CD4-positive, CD25-positive, alpha-beta regulatory T cell (primary cell): Measurements from ENCODE around the gene EBI3. TPM values are rescaled to one million over a fixed set of nuclear protein-coding genes. Genes with fewer than 3 reads are reported as not detected.
"Not testable (repeated sequence)": the region's sequence is repeated elsewhere in the genome, so short reads cannot be mapped to it uniquely, and the experiment has no call there.

Experiments used
- ATAC-seq, 2 donors: fragments of 150-1000 bp; cut with Tn5 transposase; one replicate each; pipeline ENCODE4 v1.10.0; 2021; ENCODE audit warnings: low read depth in 2 of 2, moderate number of reproducible peaks in 2 of 2, moderate library complexity in 1 of 2
- DNase-seq, 3 donors: peaks; one replicate each; pipeline versions ENCODE4 v3.0.0 to v3.0.0-alpha.2; 2012 to 2022; ENCODE audit warnings: mixed read lengths in 1 of 3
- H3K27ac ChIP-seq: one replicate; pipeline ENCODE4 v1.7.0; 2013; ENCODE audit warnings: mild to moderate bottlenecking, low read length; ENCODE audit not compliant: insufficient read depth, poor library complexity, severe bottlenecking
- H3K27me3 ChIP-seq: one replicate; pipeline ENCODE4 v1.7.0; 2013; ENCODE audit warnings: low read length; ENCODE audit not compliant: control insufficient read depth, insufficient read depth
- H3K36me3 ChIP-seq: one replicate; pipeline ENCODE4 v1.7.0; 2013; ENCODE audit warnings: mild to moderate bottlenecking, low read length, moderate library complexity; ENCODE audit not compliant: control insufficient read depth, insufficient read depth
- H3K4me1 ChIP-seq: 2 replicates; pipeline ENCODE4 v1.7.0; 2013; ENCODE audit warnings: mild to moderate bottlenecking, low read length; ENCODE audit not compliant: insufficient read depth, control insufficient read depth, poor library complexity, severe bottlenecking
- H3K4me3 ChIP-seq: one replicate; pipeline ENCODE4 v1.7.0; 2013; ENCODE audit warnings: low read depth, mild to moderate bottlenecking, low read length, moderate library complexity
- H3K9me3 ChIP-seq, 2 experiments: 1 replicate in 1 of 2; 2 replicates in 1 of 2; pipeline ENCODE4 v1.7.0; 2013; ENCODE audit warnings: low read length in 2 of 2, mild to moderate bottlenecking in 1 of 2, moderate library complexity in 1 of 2; ENCODE audit not compliant: control insufficient read depth in 2 of 2
- H3K27ac Mint-ChIP-seq, 3 donors: one replicate each; pipeline ENCODE4 v1.8.0; 2020 to 2022; ENCODE audit warnings: mild to moderate bottlenecking in 3 of 3, mixed read lengths in 3 of 3, moderate library complexity in 2 of 3
- H3K27me3 Mint-ChIP-seq: one replicate; pipeline ENCODE4 v1.8.0; 2022; ENCODE audit warnings: mild to moderate bottlenecking, mixed read lengths
- H3K36me3 Mint-ChIP-seq: one replicate; pipeline ENCODE4 v1.8.0; 2020; ENCODE audit warnings: mixed read lengths
- H3K4me1 Mint-ChIP-seq, 4 donors: one replicate each; pipeline ENCODE4 v1.8.0; 2020 to 2022; ENCODE audit warnings: mixed read lengths in 4 of 4, mild to moderate bottlenecking in 1 of 4
- H3K4me3 Mint-ChIP-seq, 4 donors: one replicate each; pipeline ENCODE4 v1.8.0; 2020 to 2022; ENCODE audit warnings: mild to moderate bottlenecking in 4 of 4, mixed read lengths in 4 of 4, moderate library complexity in 3 of 4
- H3K9me3 Mint-ChIP-seq, 7 donors: one replicate each; pipeline ENCODE4 v1.8.0; 2020 to 2022; ENCODE audit warnings: mixed read lengths in 7 of 7, mild to moderate bottlenecking in 3 of 7, moderate library complexity in 2 of 7
- polyA plus RNA-seq, 4 donors: library from polyadenylated mRNA; unstranded; fragments of 300-500 nt; fragmentation: Illumina TruSeq; gene quantifications; one replicate each; pipeline ENCODE4 v1.2.3, GENCODE V29; 2021
- total RNA-seq: library from RNA; stranded (reverse); gene quantifications from one replicate; pipeline ENCODE4 v1.2.3, GENCODE V29; 2022

The EBI3 gene
- total and polyA plus RNA-seq, 5 donors from 2014 or later, result 0.24 to 0.57 TPM; not detected in 3

GRCh38 chr19:4266253-4267000, 37.1 kb downstream of the EBI3 start:
- no peaks in the 10 kb centered on the region for H3K9me3 Mint-ChIP-seq
- no peak overlapping the region for H3K27ac Mint-ChIP-seq
- no peak overlapping the region for H3K4me3 ChIP-seq
- H3K27me3 ChIP-seq, result no peaks in the 10 kb centered on the region
- H3K36me3 Mint-ChIP-seq, result peaks cover 14% of the 10 kb centered on the region
- ATAC-seq (no peak), DNase-seq (no peak)
- no peaks in the 10 kb centered on the region for H3K27me3 Mint-ChIP-seq
- no peaks in the 10 kb centered on the region for H3K4me1 ChIP-seq
- peaks cover 0 to 16% (median 0%) of the 10 kb centered on the region in 4 donors for H3K4me1 Mint-ChIP-seq
- peaks cover 60% of the 10 kb centered on the region for H3K36me3 ChIP-seq
- H3K27ac ChIP-seq, result no peak overlapping the region
- H3K9me3 ChIP-seq, result no peaks in the 10 kb centered on the region
- no peak overlapping the region for H3K4me3 Mint-ChIP-seq

DNA sequence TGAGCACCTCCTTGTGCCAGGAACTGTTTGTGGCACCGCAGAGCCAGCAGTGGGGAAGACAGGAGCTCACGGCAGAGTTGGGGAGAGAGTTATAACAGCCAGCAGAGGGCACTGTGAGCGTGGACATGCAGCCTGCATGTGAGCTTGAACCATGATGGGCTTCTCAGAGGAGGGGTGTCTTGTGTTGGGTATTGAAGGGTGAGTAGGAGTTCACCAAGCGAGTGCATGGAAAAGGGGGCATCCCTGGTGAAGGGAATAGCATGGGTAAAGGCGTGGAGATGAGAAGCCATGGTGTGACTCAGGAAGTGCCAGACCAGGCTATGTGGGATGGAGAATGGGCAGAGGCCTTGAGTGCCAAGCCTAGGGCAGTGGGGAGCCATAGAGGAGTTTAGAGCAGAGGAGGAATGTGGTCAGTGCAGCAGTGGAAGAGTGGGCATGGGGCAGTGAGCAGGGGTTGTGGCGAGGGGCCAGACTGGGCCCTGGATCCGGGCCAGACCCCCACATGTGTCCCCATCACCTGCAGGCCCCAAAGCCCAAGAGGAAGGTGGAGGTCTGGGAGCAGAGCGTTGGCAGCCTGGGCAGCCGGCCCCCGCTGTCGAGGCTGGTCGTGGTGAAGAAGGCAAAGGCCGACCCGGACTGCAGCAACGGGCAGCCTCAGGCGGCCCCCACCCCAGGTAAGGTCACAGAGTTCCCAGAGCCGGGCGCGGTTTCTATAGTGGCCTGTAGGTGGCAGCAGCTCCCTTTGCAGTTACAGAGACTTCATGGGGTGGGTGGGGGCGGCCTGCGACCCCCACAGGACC, 38.0 kb downstream of the EBI3 start:
- Histone ChIP-seq H3K4me1 (no peaks in the 10 kb centered on the region), H3K9me3 (no peaks in the 10 kb centered on the region), H3K36me3 (peaks cover 61% of the 10 kb centered on the region), H3K4me3 (no peak overlapping the region), H3K27me3 (no peaks in the 10 kb centered on the region), H3K27ac (no peak overlapping the region)
- peaks cover 0 to 16% (median 0%) of the 10 kb centered on the region in 4 donors for H3K4me1 Mint-ChIP-seq
- H3K27me3 Mint-ChIP-seq, result no peaks in the 10 kb centered on the region
- DNase-seq (peak; percentile 43 to 79 (median 55)), ATAC-seq (peak; percentile 52 to 64)
- H3K9me3 Mint-ChIP-seq, result no peaks in the 10 kb centered on the region
- H3K4me3 Mint-ChIP-seq, result no peak overlapping the region
- H3K27ac Mint-ChIP-seq, result peak overlapping the region in 2 of 3 donors; percentile 76 to 94
- H3K36me3 Mint-ChIP-seq, result peaks cover 17% of the 10 kb centered on the region

GRCh38 chr19:4267901-4268815, 38.8 kb downstream of the EBI3 start:
- H3K27ac Mint-ChIP-seq, result no peak overlapping the region
- DNase-seq, result no peak
- no peak overlapping the region for H3K4me3 ChIP-seq
- peaks cover 17% of the 10 kb centered on the region for H3K36me3 Mint-ChIP-seq
- H3K4me3 Mint-ChIP-seq, result no peak overlapping the region
- H3K27me3 Mint-ChIP-seq, result no peaks in the 10 kb centered on the region
- ATAC-seq, result no peak
- H3K9me3 Mint-ChIP-seq, result no peaks in the 10 kb centered on the region
- H3K36me3 ChIP-seq, result peaks cover 52% of the 10 kb centered on the region
- H3K9me3 ChIP-seq, result no peaks in the 10 kb centered on the region
- no peaks in the 10 kb centered on the region for H3K27me3 ChIP-seq
- H3K27ac ChIP-seq, result no peak overlapping the region
- no peaks in the 10 kb centered on the region for H3K4me1 ChIP-seq
- peaks cover 0 to 16% (median 0%) of the 10 kb centered on the region in 4 donors for H3K4me1 Mint-ChIP-seq

DNA sequence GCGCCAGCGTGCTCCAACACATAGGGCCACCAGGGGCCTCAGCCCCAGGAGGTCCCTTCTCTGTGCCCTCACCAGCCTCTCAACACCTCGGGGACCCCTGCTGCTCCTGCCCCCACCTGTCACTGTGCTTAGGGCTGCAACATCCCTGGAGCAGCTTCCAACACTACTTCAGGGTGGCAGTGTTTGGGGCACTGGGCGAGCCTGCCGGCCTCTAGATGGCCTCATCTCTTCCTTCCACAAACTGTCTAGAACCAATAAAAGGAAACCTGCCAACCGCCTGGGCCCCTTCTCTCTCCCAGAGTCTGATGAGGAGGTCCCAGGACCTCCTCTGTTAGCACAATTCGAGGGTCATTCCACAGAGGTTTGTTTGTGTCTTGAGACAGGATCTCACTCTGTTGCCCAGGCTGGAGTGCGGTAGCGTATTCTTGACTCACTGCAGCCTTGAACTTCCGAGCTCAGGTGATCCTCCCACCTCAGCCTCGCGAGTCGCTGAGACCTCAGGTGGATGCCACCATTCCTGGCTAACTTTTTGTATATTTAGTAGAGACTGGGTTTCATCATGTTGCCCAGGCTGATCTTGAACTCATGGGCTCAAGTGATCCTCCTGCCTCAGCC, 39.6 kb downstream of the EBI3 start:
- Histone ChIP-seq H3K9me3 (no peaks in the 10 kb centered on the region), H3K36me3 (peaks cover 50% of the 10 kb centered on the region), H3K4me1 (no peaks in the 10 kb centered on the region), H3K27ac (no peak overlapping the region), H3K4me3 (no peak overlapping the region), H3K27me3 (no peaks in the 10 kb centered on the region)
- ATAC-seq (no peak), DNase-seq (no peak)
- Mint-ChIP-seq H3K9me3 (no peaks in the 10 kb centered on the region), H3K27ac (peak overlapping the region in 1 of 3 donors; percentile 9), H3K4me3 (no peak overlapping the region), H3K4me1 (peaks cover 0 to 16% (median 0%) of the 10 kb centered on the region in 4 donors), H3K27me3 (no peaks in the 10 kb centered on the region), H3K36me3 (peaks cover 17% of the 10 kb centered on the region)

- Histone ChIP-seq H3K36me3 (peaks cover 25% of the 10 kb centered on the region), H3K27ac (no peak overlapping the region), H3K9me3 (no peaks in the 10 kb centered on the region), H3K4me3 (no peak overlapping the region), H3K27me3 (no peaks in the 10 kb centered on the region), H3K4me1 (no peaks in the 10 kb centered on the region)
- DNase-seq (no peak), ATAC-seq (no peak)
- H3K27me3 Mint-ChIP-seq, result peaks cover 6% of the 10 kb centered on the region
- H3K36me3 Mint-ChIP-seq, result peaks cover 4% of the 10 kb centered on the region
- H3K4me3 Mint-ChIP-seq, result no peak overlapping the region
- peaks cover 0 to 2% (median 0%) of the 10 kb centered on the region in 4 donors for H3K4me1 Mint-ChIP-seq
- H3K27ac Mint-ChIP-seq, result no peak overlapping the region
- H3K9me3 Mint-ChIP-seq, result peaks cover 0 to 2% (median 0%) of the 10 kb centered on the region in 7 donors
Measured at GRCh38 chr19:4272894-4273293, 43.6 kb downstream of the EBI3 start.

DNA sequence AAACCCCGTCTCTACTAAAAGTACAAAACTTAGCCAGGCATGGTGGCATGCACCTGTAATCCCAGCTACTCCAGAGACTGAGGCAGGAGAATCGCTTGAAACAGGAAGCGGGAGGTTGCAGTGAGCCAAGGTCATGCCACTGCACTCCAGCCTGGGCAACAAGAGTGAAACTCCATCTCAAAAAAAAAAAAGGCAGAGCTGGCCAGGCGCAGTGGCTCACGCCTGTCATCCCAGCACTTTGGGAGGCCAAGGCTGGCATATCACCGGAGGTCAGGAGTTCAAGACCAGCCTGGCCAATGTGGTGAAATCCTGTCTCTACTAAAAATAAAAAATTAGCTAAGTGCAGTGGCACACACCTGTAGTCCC, 45.0 kb downstream of the EBI3 start:
- not testable (repeated sequence) for H3K36me3 Mint-ChIP-seq, H3K27me3 ChIP-seq, H3K27ac Mint-ChIP-seq, DNase-seq, H3K9me3 Mint-ChIP-seq, H3K4me1 Mint-ChIP-seq, H3K9me3 ChIP-seq, H3K4me3 ChIP-seq, H3K4me3 Mint-ChIP-seq, H3K4me1 ChIP-seq, H3K27ac ChIP-seq, ATAC-seq
- H3K36me3 ChIP-seq, result peaks cover 11% of the 10 kb centered on the region
- peaks cover 11% of the 10 kb centered on the region for H3K27me3 Mint-ChIP-seq

GRCh38 chr19:4277191-4277696, 47.9 kb downstream of the EBI3 start:
- H3K4me3 ChIP-seq, result no peak overlapping the region
- no peaks in the 10 kb centered on the region for H3K36me3 Mint-ChIP-seq
- peak overlapping the region in 1 of 3 donors; percentile 43 for H3K27ac Mint-ChIP-seq

More at GRCh38 chr19:4277191-4277696, 47.9 kb downstream of the EBI3 start:
- no peaks in the 10 kb centered on the region for H3K36me3 ChIP-seq
- peaks cover 0 to 9% (median 0%) of the 10 kb centered on the region in 4 donors for H3K4me1 Mint-ChIP-seq
- no peak for ATAC-seq
- H3K9me3 Mint-ChIP-seq, result peaks cover 0 to 2% (median 0%) of the 10 kb centered on the region in 7 donors
- no peak overlapping the region for H3K27ac ChIP-seq
- H3K27me3 Mint-ChIP-seq, result peaks cover 35% of the 10 kb centered on the region
- H3K27me3 ChIP-seq, result peaks cover 1% of the 10 kb centered on the region
- no peaks in the 10 kb centered on the region for H3K9me3 ChIP-seq
- DNase-seq, result no peak
- peaks cover 14% of the 10 kb centered on the region for H3K4me1 ChIP-seq
- H3K4me3 Mint-ChIP-seq, result peak overlapping the region in 1 of 4 donors; percentile 47
